ENCODE measurements around the gene CCR3.
A peak's percentile ranks its signal among the peaks of the same experiment; 100 is the strongest.

The CCR3 gene

DNA sequence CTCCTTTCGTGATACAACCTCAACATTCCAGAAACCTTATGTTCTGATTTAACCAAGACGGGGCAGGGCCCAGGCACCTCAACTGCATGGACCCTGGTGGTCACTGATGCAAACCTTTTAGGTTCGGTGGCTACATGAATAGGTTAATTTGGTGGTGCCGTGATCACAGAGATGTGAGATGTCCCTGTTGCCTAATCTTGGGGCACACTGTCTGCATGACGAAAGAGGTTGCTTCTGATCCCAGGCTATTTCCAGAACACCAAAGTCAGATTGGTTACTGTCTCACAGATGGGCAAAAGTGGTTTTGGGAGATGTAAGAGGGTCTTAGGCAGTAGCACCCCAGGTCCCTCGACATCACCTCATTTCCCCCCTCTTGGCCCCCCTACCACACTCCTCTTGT lies 30.2 kb upstream of the CCR3 start:
- H3K27ac ChIP-seq (ENCODE audit: low read depth, low read length): no peak overlapping the region
- no CpG with 5 or more reads among the region's 6 CpGs for WGBS (ENCODE audit: extremely low coverage, insufficient coverage, low lambda C conversion rate)
- no peak overlapping the region for H3K23ac ChIP-seq (ENCODE audit: low read length)
- peaks cover 3% of the 10 kb centered on the region for H3K4me1 ChIP-seq (ENCODE audit: control insufficient read depth, low read depth, low read length)
- no peak overlapping the region for H2AK5ac ChIP-seq (ENCODE audit: low read length)
- no peaks in the 10 kb centered on the region for H3K79me1 ChIP-seq (ENCODE audit: low read length)
- H3K4me2 ChIP-seq (ENCODE audit: low read length): no peak overlapping the region
- no peak overlapping the region for H3K18ac ChIP-seq (ENCODE audit: low read length)
- H3K79me2 ChIP-seq (ENCODE audit: control insufficient read depth, insufficient read depth, low read length): no peaks in the 10 kb centered on the region
- DNase-seq: no peak
- H3K27me3 ChIP-seq (ENCODE audit: insufficient read depth, low read length, poor library complexity): no peaks in the 10 kb centered on the region
- no peaks in the 10 kb centered on the region for H3K36me3 ChIP-seq (ENCODE audit: control insufficient read depth, insufficient read depth, low read length)
- H4K8ac ChIP-seq (ENCODE audit: low read depth, low read length): no peak overlapping the region
- H3K56ac ChIP-seq (ENCODE audit: low read length): no peak overlapping the region
- H4K5ac ChIP-seq (ENCODE audit: low read length): no peak overlapping the region
- no peak overlapping the region for H3K4ac ChIP-seq (ENCODE audit: low read depth, low read length)
- no peak overlapping the region for H3K4me3 ChIP-seq (ENCODE audit: low read length)
- H2BK120ac ChIP-seq (ENCODE audit: low read depth, low read length): no peak overlapping the region
- no peak overlapping the region for H2BK5ac ChIP-seq (ENCODE audit: low read length)
- no peak overlapping the region for H3K9ac ChIP-seq (ENCODE audit: low read length)
- no peak overlapping the region for H2BK15ac ChIP-seq (replicated peaks; ENCODE audit: low read depth)

DNA sequence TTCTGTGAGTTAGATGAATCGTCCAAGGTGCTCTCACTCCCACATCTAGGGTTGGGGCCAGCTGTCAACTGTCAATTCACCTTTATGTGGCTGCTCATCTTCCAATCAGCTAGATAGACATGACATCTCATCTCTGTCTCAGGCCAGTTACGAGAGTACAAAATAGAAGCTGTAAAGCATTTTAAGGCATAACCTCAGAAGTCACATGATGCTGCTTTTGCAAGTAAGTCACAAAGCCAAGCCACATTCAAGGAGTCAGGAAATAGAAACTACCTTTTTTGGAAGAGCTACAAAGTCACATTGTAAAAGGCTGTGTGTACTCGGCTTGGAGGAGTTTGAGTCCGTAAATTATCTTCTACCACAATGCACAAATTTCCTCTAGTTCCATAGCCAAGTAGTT lies 29.1 kb upstream of the CCR3 start:
- WGBS (ENCODE audit: extremely low coverage, insufficient coverage, low lambda C conversion rate): no CpG with 5 or more reads among the region's 4 CpGs
- H3K4me2 ChIP-seq (ENCODE audit: low read length): no peak overlapping the region
- H3K4ac ChIP-seq (ENCODE audit: low read depth, low read length): no peak overlapping the region
- no peak overlapping the region for H3K23ac ChIP-seq (ENCODE audit: low read length)
- no peak overlapping the region for H4K5ac ChIP-seq (ENCODE audit: low read length)
- no peak overlapping the region for H3K4me3 ChIP-seq (ENCODE audit: low read length)
- no peaks in the 10 kb centered on the region for H3K79me1 ChIP-seq (ENCODE audit: low read length)
- no peak overlapping the region for H3K27ac ChIP-seq (ENCODE audit: low read depth, low read length)
- no peak overlapping the region for H3K18ac ChIP-seq (ENCODE audit: low read length)
- no peak overlapping the region for H3K9ac ChIP-seq (ENCODE audit: low read length)
- H2BK15ac ChIP-seq (replicated peaks; ENCODE audit: low read depth): no peak overlapping the region
- no peaks in the 10 kb centered on the region for H3K27me3 ChIP-seq (ENCODE audit: insufficient read depth, low read length, poor library complexity)
- no peaks in the 10 kb centered on the region for H3K36me3 ChIP-seq (ENCODE audit: control insufficient read depth, insufficient read depth, low read length)
- H2BK120ac ChIP-seq (ENCODE audit: low read depth, low read length): no peak overlapping the region
- no peak overlapping the region for H3K56ac ChIP-seq (ENCODE audit: low read length)
- H3K79me2 ChIP-seq (ENCODE audit: control insufficient read depth, insufficient read depth, low read length): no peaks in the 10 kb centered on the region
- DNase-seq: no peak
- H3K4me1 ChIP-seq (ENCODE audit: control insufficient read depth, low read depth, low read length): peaks cover 3% of the 10 kb centered on the region
- no peak overlapping the region for H2AK5ac ChIP-seq (ENCODE audit: low read length)
- no peak overlapping the region for H4K8ac ChIP-seq (ENCODE audit: low read depth, low read length)
- H2BK5ac ChIP-seq (ENCODE audit: low read length): no peak overlapping the region

DNA sequence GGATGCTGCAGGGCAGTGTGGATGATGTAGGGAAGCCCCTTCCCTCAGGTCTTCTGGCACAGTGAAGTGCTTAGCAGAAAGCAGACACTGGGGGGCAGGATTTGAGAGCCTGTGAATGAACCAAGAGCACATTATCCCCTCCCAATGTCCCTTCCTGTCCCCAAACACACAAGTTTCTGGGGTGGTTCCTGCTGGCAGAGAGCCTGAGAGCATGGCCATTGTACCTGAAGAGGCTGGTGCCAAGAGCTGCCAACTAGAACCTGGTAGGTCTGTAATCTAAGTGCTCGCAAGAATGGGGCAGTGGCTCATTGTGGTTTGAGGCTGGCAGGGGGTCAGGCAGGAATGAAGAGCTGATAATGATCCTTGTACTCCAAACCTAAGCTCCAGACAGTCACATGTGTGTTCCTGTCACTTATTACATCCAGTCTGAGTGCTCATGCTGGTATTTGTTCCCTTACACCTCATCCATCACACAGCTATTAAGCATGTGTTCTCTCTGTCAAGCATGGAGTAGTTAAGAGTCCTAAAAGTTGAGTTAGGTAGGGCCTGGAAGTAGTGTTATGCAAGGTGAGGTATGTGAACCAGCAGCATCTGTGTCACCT lies 27.4 kb upstream of the CCR3 start:
- no peaks in the 10 kb centered on the region for H3K79me1 ChIP-seq (ENCODE audit: low read length)
- H2BK5ac ChIP-seq (ENCODE audit: low read length): no peak overlapping the region
- no peak overlapping the region for H2AK5ac ChIP-seq (ENCODE audit: low read length)
- H3K36me3 ChIP-seq (ENCODE audit: control insufficient read depth, insufficient read depth, low read length): no peaks in the 10 kb centered on the region
- no peak overlapping the region for H2BK120ac ChIP-seq (ENCODE audit: low read depth, low read length)
- H3K18ac ChIP-seq (ENCODE audit: low read length): no peak overlapping the region
- no CpG with 5 or more reads among the region's 1 CpG for WGBS (ENCODE audit: extremely low coverage, insufficient coverage, low lambda C conversion rate)
- no peak overlapping the region for H3K4me3 ChIP-seq (ENCODE audit: low read length)
- H3K56ac ChIP-seq (ENCODE audit: low read length): no peak overlapping the region
- H4K5ac ChIP-seq (ENCODE audit: low read length): no peak overlapping the region
- H3K27ac ChIP-seq (ENCODE audit: low read depth, low read length): no peak overlapping the region
- no peak overlapping the region for H4K8ac ChIP-seq (ENCODE audit: low read depth, low read length)
- no peaks in the 10 kb centered on the region for H3K27me3 ChIP-seq (ENCODE audit: insufficient read depth, low read length, poor library complexity)
- no peak overlapping the region for H3K4ac ChIP-seq (ENCODE audit: low read depth, low read length)
- no peak overlapping the region for H3K9ac ChIP-seq (ENCODE audit: low read length)
- H3K4me1 ChIP-seq (ENCODE audit: control insufficient read depth, low read depth, low read length): peaks cover 3% of the 10 kb centered on the region
- H3K23ac ChIP-seq (ENCODE audit: low read length): no peak overlapping the region
- no peak overlapping the region for H3K4me2 ChIP-seq (ENCODE audit: low read length)
- no peak overlapping the region for H2BK15ac ChIP-seq (replicated peaks; ENCODE audit: low read depth)
- peak; percentile 86 for DNase-seq
- H3K79me2 ChIP-seq (ENCODE audit: control insufficient read depth, insufficient read depth, low read length): no peaks in the 10 kb centered on the region

DNA sequence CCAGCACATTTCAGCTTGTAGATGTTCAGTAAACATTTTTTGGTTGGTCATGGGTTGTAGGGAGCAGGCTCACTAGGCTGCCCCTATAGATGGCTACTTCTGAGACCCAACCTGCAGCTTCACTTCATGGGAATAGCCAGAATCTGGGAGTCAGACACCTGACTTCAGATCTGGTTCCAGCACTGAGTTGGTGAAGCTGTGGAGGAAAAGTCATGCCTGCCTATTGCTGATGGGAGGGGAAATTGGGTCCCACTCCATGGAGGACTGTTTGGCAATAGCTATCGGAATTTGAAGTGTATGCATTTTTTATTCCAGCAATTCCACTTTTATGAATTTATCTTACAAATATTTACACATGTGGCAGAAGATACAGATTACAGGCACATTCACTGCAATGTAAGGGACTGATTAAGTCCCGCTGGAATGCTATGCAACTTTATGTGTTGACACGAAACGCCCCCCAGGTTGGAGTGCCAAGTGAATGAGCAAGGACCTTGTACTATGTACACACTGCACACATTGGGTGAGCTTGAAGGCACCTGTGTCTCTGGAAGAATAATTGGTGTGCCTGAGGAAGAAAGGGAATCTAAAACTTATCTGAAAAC lies 26.3 kb upstream of the CCR3 start:
- no peak overlapping the region for H3K27ac ChIP-seq (ENCODE audit: low read depth, low read length)
- H2BK120ac ChIP-seq (ENCODE audit: low read depth, low read length): no peak overlapping the region
- no peak overlapping the region for H2AK5ac ChIP-seq (ENCODE audit: low read length)
- H3K4me3 ChIP-seq (ENCODE audit: low read length): no peak overlapping the region
- no peak overlapping the region for H2BK15ac ChIP-seq (replicated peaks; ENCODE audit: low read depth)
- no peak overlapping the region for H3K9ac ChIP-seq (ENCODE audit: low read length)
- no peak overlapping the region for H2BK5ac ChIP-seq (ENCODE audit: low read length)
- no peak overlapping the region for H3K18ac ChIP-seq (ENCODE audit: low read length)
- no peaks in the 10 kb centered on the region for H3K36me3 ChIP-seq (ENCODE audit: control insufficient read depth, insufficient read depth, low read length)
- peaks cover 3% of the 10 kb centered on the region for H3K4me1 ChIP-seq (ENCODE audit: control insufficient read depth, low read depth, low read length)
- H3K79me1 ChIP-seq (ENCODE audit: low read length): no peaks in the 10 kb centered on the region
- no peaks in the 10 kb centered on the region for H3K27me3 ChIP-seq (ENCODE audit: insufficient read depth, low read length, poor library complexity)
- no peak overlapping the region for H3K56ac ChIP-seq (ENCODE audit: low read length)
- WGBS (ENCODE audit: extremely low coverage, insufficient coverage, low lambda C conversion rate): no CpG with 5 or more reads among the region's 4 CpGs
- no peak overlapping the region for H3K4me2 ChIP-seq (ENCODE audit: low read length)
- DNase-seq: no peak
- H4K8ac ChIP-seq (ENCODE audit: low read depth, low read length): no peak overlapping the region
- no peak overlapping the region for H4K5ac ChIP-seq (ENCODE audit: low read length)
- no peaks in the 10 kb centered on the region for H3K79me2 ChIP-seq (ENCODE audit: control insufficient read depth, insufficient read depth, low read length)
- H3K23ac ChIP-seq (ENCODE audit: low read length): no peak overlapping the region
- no peak overlapping the region for H3K4ac ChIP-seq (ENCODE audit: low read depth, low read length)

DNA sequence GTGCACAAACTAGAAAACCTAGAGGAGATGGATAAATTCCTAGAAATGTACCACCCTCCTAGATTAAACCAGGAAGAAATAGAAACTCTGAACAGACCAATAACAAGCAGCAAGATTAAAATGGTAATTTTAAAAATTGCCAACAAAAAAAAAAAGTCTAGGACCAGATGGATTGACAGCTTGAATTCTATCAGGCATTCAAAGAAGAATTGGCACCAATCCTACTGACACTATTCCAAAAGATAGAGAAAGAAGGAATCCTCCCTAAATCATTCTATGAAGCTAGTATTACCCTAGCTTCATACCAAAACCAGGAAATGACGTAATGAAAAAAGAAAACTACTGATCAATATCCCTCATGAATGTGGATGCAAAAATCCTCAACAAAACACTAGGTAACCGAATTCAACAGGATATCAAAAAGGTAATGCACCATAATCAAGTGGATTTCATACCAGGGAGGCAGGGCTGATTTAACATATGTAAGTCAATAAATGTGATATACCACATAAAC lies 24.0 kb upstream of the CCR3 start:
- no peak overlapping the region for H3K4me2 ChIP-seq (ENCODE audit: low read length)
- H3K4me3 ChIP-seq (ENCODE audit: low read length): no peak overlapping the region
- no peaks in the 10 kb centered on the region for H3K27me3 ChIP-seq (ENCODE audit: insufficient read depth, low read length, poor library complexity)
- no CpG with 5 or more reads among the region's 2 CpGs for WGBS (ENCODE audit: extremely low coverage, insufficient coverage, low lambda C conversion rate)
- no peak overlapping the region for H2AK5ac ChIP-seq (ENCODE audit: low read length)
- no peak overlapping the region for H4K8ac ChIP-seq (ENCODE audit: low read depth, low read length)
- H2BK5ac ChIP-seq (ENCODE audit: low read length): no peak overlapping the region
- H3K18ac ChIP-seq (ENCODE audit: low read length): no peak overlapping the region
- H3K36me3 ChIP-seq (ENCODE audit: control insufficient read depth, insufficient read depth, low read length): no peaks in the 10 kb centered on the region
- H2BK120ac ChIP-seq (ENCODE audit: low read depth, low read length): no peak overlapping the region
- no peak overlapping the region for H3K9ac ChIP-seq (ENCODE audit: low read length)
- no peaks in the 10 kb centered on the region for H3K79me2 ChIP-seq (ENCODE audit: control insufficient read depth, insufficient read depth, low read length)
- DNase-seq: no peak
- no peak overlapping the region for H3K4ac ChIP-seq (ENCODE audit: low read depth, low read length)
- H3K4me1 ChIP-seq (ENCODE audit: control insufficient read depth, low read depth, low read length): peaks cover 3% of the 10 kb centered on the region
- no peak overlapping the region for H3K27ac ChIP-seq (ENCODE audit: low read depth, low read length)
- no peak overlapping the region for H4K5ac ChIP-seq (ENCODE audit: low read length)
- no peak overlapping the region for H3K56ac ChIP-seq (ENCODE audit: low read length)
- H2BK15ac ChIP-seq (replicated peaks; ENCODE audit: low read depth): no peak overlapping the region
- no peak overlapping the region for H3K23ac ChIP-seq (ENCODE audit: low read length)
- no peaks in the 10 kb centered on the region for H3K79me1 ChIP-seq (ENCODE audit: low read length)

DNA sequence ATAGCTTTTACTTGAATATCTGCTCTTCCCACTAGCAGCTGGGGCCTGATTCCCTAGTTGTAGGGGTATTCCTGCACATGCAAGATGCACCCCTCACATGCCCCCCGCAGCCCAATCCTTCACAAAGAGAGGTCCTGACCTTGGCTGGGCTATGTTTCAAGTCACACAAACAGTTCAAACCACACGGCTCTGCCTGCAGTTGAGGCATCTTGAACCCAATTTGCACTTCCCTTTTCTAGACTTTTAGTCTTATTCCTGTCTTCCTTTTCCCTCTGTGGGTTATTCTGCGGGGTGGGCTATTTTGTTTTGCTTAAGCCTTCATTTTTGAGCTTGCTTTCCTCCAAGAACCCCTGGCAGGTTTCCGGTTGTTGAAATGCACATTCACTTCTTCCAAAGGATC lies 20.9 kb upstream of the CCR3 start:
- Histone ChIP-seq H3K23ac (ENCODE audit: low read length) (no peak overlapping the region), H3K79me1 (ENCODE audit: low read length) (no peaks in the 10 kb centered on the region), H2BK5ac (ENCODE audit: low read length) (no peak overlapping the region), H2AK5ac (ENCODE audit: low read length) (no peak overlapping the region), H3K79me2 (ENCODE audit: control insufficient read depth, insufficient read depth, low read length) (no peaks in the 10 kb centered on the region), H3K56ac (ENCODE audit: low read length) (no peak overlapping the region), H4K5ac (ENCODE audit: low read length) (no peak overlapping the region), H3K27ac (ENCODE audit: low read depth, low read length) (no peak overlapping the region), H3K4ac (ENCODE audit: low read depth, low read length) (no peak overlapping the region), H2BK120ac (ENCODE audit: low read depth, low read length) (no peak overlapping the region), H3K4me3 (ENCODE audit: low read length) (no peak overlapping the region), H3K4me1 (ENCODE audit: control insufficient read depth, low read depth, low read length) (no peaks in the 10 kb centered on the region), H3K18ac (ENCODE audit: low read length) (no peak overlapping the region), H3K27me3 (ENCODE audit: insufficient read depth, low read length, poor library complexity) (no peaks in the 10 kb centered on the region), H2BK15ac (replicated peaks; ENCODE audit: low read depth) (no peak overlapping the region), H3K4me2 (ENCODE audit: low read length) (no peak overlapping the region), H3K9ac (ENCODE audit: low read length) (no peak overlapping the region), H3K36me3 (ENCODE audit: control insufficient read depth, insufficient read depth, low read length) (no peaks in the 10 kb centered on the region), H4K8ac (ENCODE audit: low read depth, low read length) (no peak overlapping the region)
- no peak for DNase-seq
- WGBS (ENCODE audit: extremely low coverage, insufficient coverage, low lambda C conversion rate): no CpG with 5 or more reads among the region's 4 CpGs
